Calu3 (cell line): ENCODE measurements around the gene TMEM202. TPM values are rescaled to one million over a fixed set of nuclear protein-coding genes. Genes with fewer than 3 reads are reported as not detected.
"Not testable (repeated sequence)": the region's sequence is repeated elsewhere in the genome, so short reads cannot be mapped to it uniquely, and the experiment has no call there.

Source experiments
- BruUV-seq: library from RNA; stranded (reverse); fragments of 400-500 nt; replicated peaks from 2 replicates; lab custom pipeline; 2021; lab: Mats Ljungman, UMichigan
- CTCF ChIA-PET: fragments of 300-600 bp; sonication (Branson Sonifier 250); formaldehyde crosslinking; loops from one replicate; lab custom pipeline; 2022; ENCODE audit warnings: antibody characterized with exemption; lab: Charles Lee
- DNase-seq: peaks from one replicate; pipeline ENCODE4 v3.0.0; 2022
- H3K27ac Mint-ChIP-seq: one replicate; pipeline ENCODE4 v1.8.0; 2022; ENCODE audit warnings: mixed read lengths; ENCODE audit not compliant: unreplicated experiment
- H3K27me3 Mint-ChIP-seq: one replicate; pipeline ENCODE4 v1.8.0; 2022; ENCODE audit warnings: mixed read lengths; ENCODE audit not compliant: unreplicated experiment
- H3K36me3 Mint-ChIP-seq: one replicate; pipeline ENCODE4 v1.8.0; 2022; ENCODE audit warnings: mild to moderate bottlenecking, moderate library complexity, mixed read lengths; ENCODE audit not compliant: insufficient read depth, unreplicated experiment
- H3K4me1 Mint-ChIP-seq: one replicate; pipeline ENCODE4 v1.8.0; 2022; ENCODE audit warnings: mild to moderate bottlenecking, low read depth, mixed read lengths; ENCODE audit not compliant: unreplicated experiment
- H3K4me3 Mint-ChIP-seq: one replicate; pipeline ENCODE4 v1.8.0; 2022; ENCODE audit warnings: mild to moderate bottlenecking, low read depth, moderate library complexity, mixed read lengths; ENCODE audit not compliant: unreplicated experiment
- H3K9me3 Mint-ChIP-seq: one replicate; pipeline ENCODE4 v1.8.0; 2022; ENCODE audit warnings: low read depth, mixed read lengths; ENCODE audit not compliant: unreplicated experiment
- CTCF ChIP-seq: fragments of 200-600 bp; IDR thresholded peaks from one replicate; pipeline ENCODE4 v1.8.0; 2022; ENCODE audit warnings: antibody characterized with exemption; ENCODE audit not compliant: unreplicated experiment
- intact Hi-C: fragments of 100-400 bp; cut with micrococcal nuclease; formaldehyde crosslinking; loops from one replicate; pipeline ENCODE4 v1.10.0; 2022; ENCODE audit not compliant: unreplicated experiment
- total RNA-seq: library from RNA; stranded (reverse); gene quantifications from 2 replicates; pipeline ENCODE4 v1.2.3, GENCODE V29; 2022

The TMEM202 gene
- total RNA-seq, 1 experiment from 2014 or later, result not detected

- Mint-ChIP-seq H3K27me3 (peaks cover 60% of the 10 kb centered on the region), H3K27ac (no peak overlapping the region), H3K9me3 (no peaks in the 10 kb centered on the region), H3K4me1 (peaks cover 13% of the 10 kb centered on the region), H3K4me3 (no peak overlapping the region), H3K36me3 (peaks cover 9% of the 10 kb centered on the region)
- CTCF ChIA-PET, result no interaction called here
- no peak for DNase-seq
- intact Hi-C loops, result no loop called here
- no peak for TF ChIP-seq CTCF
- BruUV-seq, result no TSS peak
Measured at GRCh38 chr15:72380743-72381142, 17.4 kb upstream of the TMEM202 start.

GRCh38 chr15:72382146-72382545, 16.0 kb upstream of the TMEM202 start:
- no TSS peak for BruUV-seq
- Mint-ChIP-seq H3K27ac (no peak overlapping the region), H3K4me3 (no peak overlapping the region), H3K36me3 (no peaks in the 10 kb centered on the region), H3K27me3 (peaks cover 73% of the 10 kb centered on the region), H3K4me1 (no peaks in the 10 kb centered on the region), H3K9me3 (no peaks in the 10 kb centered on the region)
- TF ChIP-seq CTCF, result no peak
- CTCF ChIA-PET, result interaction anchor here (0.5 to 1.5 kb wide), 3 partner anchors 22 to 900 kb away, joined by 3 to 4 read pairs (median 4); no protein-coding TSS in a partner anchor
- DNase-seq, result peak; percentile 4
- intact Hi-C loops, result no loop called here

GRCh38 chr15:72387741-72388140, 10.4 kb upstream of the TMEM202 start:
- no peaks in the 10 kb centered on the region for H3K36me3 Mint-ChIP-seq
- peaks cover 87% of the 10 kb centered on the region for H3K27me3 Mint-ChIP-seq

GRCh38 chr15:72389231-72389630, 8.9 kb upstream of the TMEM202 start:
- no TSS peak for BruUV-seq
- H3K4me3 Mint-ChIP-seq, result no peak overlapping the region
- H3K27ac Mint-ChIP-seq, result no peak overlapping the region
- CTCF ChIA-PET, result interaction anchor here (0.6 to 1.1 kb wide), 2 partner anchors 30 to 346 kb away, joined by 3 to 9 read pairs; no protein-coding TSS in a partner anchor
- no peaks in the 10 kb centered on the region for H3K9me3 Mint-ChIP-seq
- H3K27me3 Mint-ChIP-seq, result peaks cover 77% of the 10 kb centered on the region
- no peaks in the 10 kb centered on the region for H3K36me3 Mint-ChIP-seq
- no peaks in the 10 kb centered on the region for H3K4me1 Mint-ChIP-seq
- no peak for TF ChIP-seq CTCF
- intact Hi-C loops, result no loop called here
- DNase-seq, result no peak

More at GRCh38 chr15:72387741-72388140, 10.4 kb upstream of the TMEM202 start:
- intact Hi-C loops, result no loop called here
- Mint-ChIP-seq H3K27ac (no peak overlapping the region), H3K4me3 (no peak overlapping the region), H3K9me3 (no peaks in the 10 kb centered on the region), H3K4me1 (no peaks in the 10 kb centered on the region)
- no TSS peak for BruUV-seq
- TF ChIP-seq CTCF, result no peak
- DNase-seq, result no peak
- CTCF ChIA-PET, result no interaction called here

GRCh38 chr15:72396331-72396730, 1.8 kb upstream of the TMEM202 start:
- H3K9me3 Mint-ChIP-seq, H3K27ac Mint-ChIP-seq, H3K4me3 Mint-ChIP-seq, intact Hi-C loops, CTCF ChIA-PET, DNase-seq, H3K36me3 Mint-ChIP-seq, H3K4me1 Mint-ChIP-seq, BruUV-seq: not testable (repeated sequence)
- H3K27me3 Mint-ChIP-seq, result peaks cover 61% of the 10 kb centered on the region
